Stimulated activated memory B cell treated with anti-CD40 and anti-IgM and Interleukin-4, amounts not matched to agents 10 μg/mL and 1 μg/mL and 100 μg/mL, for 72 hours (primary cell): ENCODE results near the gene UCKL1.

Source experiments
- ATAC-seq: fragments of 150-1000 bp; cut with Tn5 transposase; 2 replicates; pipeline ENCODE4 v1.10.0; 2021
- H3K27ac Mint-ChIP-seq: one replicate; pipeline ENCODE4 v1.8.0; 2022; ENCODE audit warnings: mild to moderate bottlenecking, mixed read lengths
- H3K27me3 Mint-ChIP-seq: one replicate; pipeline ENCODE4 v1.8.0; 2022; ENCODE audit warnings: mixed read lengths
- H3K36me3 Mint-ChIP-seq: one replicate; pipeline ENCODE4 v1.8.0; 2022; ENCODE audit warnings: mixed read lengths
- H3K4me1 Mint-ChIP-seq: one replicate; pipeline ENCODE4 v1.8.0; 2022; ENCODE audit warnings: mixed read lengths
- H3K4me3 Mint-ChIP-seq: one replicate; pipeline ENCODE4 v1.8.0; 2022; ENCODE audit warnings: mild to moderate bottlenecking, moderate library complexity, mixed read lengths
- H3K9me3 Mint-ChIP-seq: one replicate; pipeline ENCODE4 v1.8.0; 2022; ENCODE audit warnings: mixed read lengths

UCKL1 gene

DNA sequence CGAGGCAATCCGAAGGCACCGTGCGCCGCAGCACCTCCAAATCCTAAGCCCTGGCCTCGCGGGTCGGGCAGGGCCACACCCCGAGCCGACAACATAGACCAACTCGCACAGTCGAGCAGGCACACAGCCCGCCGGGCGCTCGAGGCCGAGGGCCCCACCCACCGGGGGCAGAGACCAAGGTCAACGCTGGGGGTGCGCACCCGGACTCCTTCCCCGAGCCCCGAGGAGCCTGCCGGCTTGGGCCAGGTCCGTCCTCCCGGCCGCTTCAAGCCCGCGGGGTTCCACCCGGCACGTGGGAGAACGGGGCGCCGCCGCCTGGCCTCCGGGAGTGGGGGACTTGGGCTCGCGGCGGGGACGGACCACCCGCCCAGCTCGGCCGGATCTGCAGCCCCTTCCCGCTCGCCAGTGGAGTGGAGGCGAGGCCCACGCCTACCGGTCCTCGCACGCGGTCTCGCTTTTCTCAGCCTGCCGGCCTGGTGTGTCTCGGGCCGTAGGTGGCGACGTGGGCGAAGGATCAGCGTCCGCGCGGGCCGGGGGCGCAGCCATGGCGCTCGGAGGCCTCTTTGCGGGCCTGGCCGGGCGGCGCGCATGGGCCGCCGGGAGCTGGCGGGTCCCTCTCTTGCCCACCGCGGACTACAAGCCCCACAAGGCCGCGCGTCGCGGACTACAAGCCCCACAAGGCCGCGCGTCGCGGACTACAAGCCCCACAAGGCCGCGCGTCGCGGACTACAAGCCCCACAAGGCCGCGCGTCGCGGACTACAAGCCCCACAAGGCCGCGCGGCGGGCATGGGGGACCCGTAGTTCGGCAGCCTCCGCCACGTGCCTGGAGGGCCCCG, at the start of gene UCKL1:
Gene UCKL1, minus strand, starts transcription at position 590 of the 837 bp plus-strand sequence. Its CDS starts 44 bp downstream, at position 546.
- Mint-ChIP-seq H3K36me3 (peaks cover 6% of the 10 kb centered on the region), H3K27ac (peak within 1 kb of the TSS; percentile 87), H3K27me3 (no peaks in the 10 kb centered on the region), H3K4me3 (peak within 1 kb of the TSS; percentile 87), H3K4me1 (peaks cover 66% of the 10 kb centered on the region), H3K9me3 (no peaks in the 10 kb centered on the region)
- ATAC-seq: peak; percentile 86

- Mint-ChIP-seq H3K9me3 (peaks cover 5% of the 10 kb centered on the region), H3K27me3 (no peaks in the 10 kb centered on the region), H3K4me1 (peaks cover 5% of the 10 kb centered on the region), H3K4me3 (no peak overlapping the region), H3K36me3 (peaks cover 59% of the 10 kb centered on the region), H3K27ac (no peak overlapping the region)
- no peak for ATAC-seq
These were observed 49.2 kb upstream of the UCKL1 start for GRCh38 chr20:64005394-64005793.

- peaks cover 5% of the 10 kb centered on the region for H3K4me1 Mint-ChIP-seq
- H3K27me3 Mint-ChIP-seq: no peaks in the 10 kb centered on the region
- H3K27ac Mint-ChIP-seq: no peak overlapping the region
- peaks cover 58% of the 10 kb centered on the region for H3K36me3 Mint-ChIP-seq
- no peak overlapping the region for H3K4me3 Mint-ChIP-seq
- no peak for ATAC-seq
- H3K9me3 Mint-ChIP-seq: no peaks in the 10 kb centered on the region
These were observed 47.9 kb upstream of the UCKL1 start for GRCh38 chr20:64003960-64004725.

DNA sequence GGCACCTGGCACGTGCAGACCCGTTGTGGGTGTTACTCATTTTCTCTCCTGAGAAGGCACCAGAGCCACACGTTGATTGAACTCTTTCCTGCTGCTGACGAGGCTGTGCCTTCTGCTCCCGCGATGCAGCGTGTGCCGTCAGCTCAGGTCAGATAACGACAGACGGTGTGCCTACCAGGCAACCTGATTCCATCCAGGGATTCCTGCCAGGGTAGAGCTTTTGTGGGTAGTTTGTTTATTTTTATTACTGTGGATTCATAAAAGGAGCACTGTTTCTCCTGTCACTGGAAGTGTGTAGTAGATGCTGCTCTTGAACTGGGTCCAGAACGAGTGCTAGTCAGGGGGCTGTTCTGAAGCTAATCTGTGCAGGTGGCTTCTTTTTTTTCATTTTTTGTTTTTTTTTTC, 45.4 kb upstream of the UCKL1 start:
- Mint-ChIP-seq H3K36me3 (peaks cover 52% of the 10 kb centered on the region), H3K4me3 (no peak overlapping the region), H3K27ac (no peak overlapping the region), H3K27me3 (no peaks in the 10 kb centered on the region), H3K4me1 (peaks cover 5% of the 10 kb centered on the region), H3K9me3 (no peaks in the 10 kb centered on the region)
- ATAC-seq: no peak

GRCh38 chr20:64000906-64001305, 44.7 kb upstream of the UCKL1 start:
- peaks cover 52% of the 10 kb centered on the region for H3K36me3 Mint-ChIP-seq
- peaks cover 5% of the 10 kb centered on the region for H3K4me1 Mint-ChIP-seq
- no peak overlapping the region for H3K27ac Mint-ChIP-seq
- H3K4me3 Mint-ChIP-seq: no peak overlapping the region
- no peaks in the 10 kb centered on the region for H3K27me3 Mint-ChIP-seq
- no peaks in the 10 kb centered on the region for H3K9me3 Mint-ChIP-seq
- ATAC-seq: no peak

DNA sequence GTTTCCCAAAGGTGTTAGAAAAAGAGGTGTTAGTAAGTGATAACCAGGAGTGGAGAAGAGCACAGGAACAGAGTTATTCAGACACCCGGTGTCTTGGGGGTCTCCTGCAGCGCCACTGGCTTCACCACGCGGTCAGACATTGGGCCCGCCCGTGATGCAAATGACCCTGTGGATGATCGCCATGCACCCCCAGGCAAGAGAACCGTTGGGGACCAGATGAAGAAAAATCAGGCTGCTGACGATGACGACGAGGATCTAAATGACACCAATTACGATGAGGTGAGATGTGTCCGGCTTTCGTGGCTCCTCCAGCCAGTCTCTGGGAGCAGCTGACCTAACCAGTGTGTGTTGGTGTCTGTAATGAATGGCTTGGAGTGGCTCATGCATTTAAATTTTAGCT, 26.7 kb upstream of the UCKL1 start:
- Mint-ChIP-seq H3K9me3 (no peaks in the 10 kb centered on the region), H3K4me3 (peak overlapping the region; percentile 3), H3K36me3 (peaks cover 34% of the 10 kb centered on the region), H3K27ac (peak overlapping the region; percentile 6), H3K27me3 (no peaks in the 10 kb centered on the region), H3K4me1 (peaks cover 41% of the 10 kb centered on the region)
- ATAC-seq: no peak

DNA sequence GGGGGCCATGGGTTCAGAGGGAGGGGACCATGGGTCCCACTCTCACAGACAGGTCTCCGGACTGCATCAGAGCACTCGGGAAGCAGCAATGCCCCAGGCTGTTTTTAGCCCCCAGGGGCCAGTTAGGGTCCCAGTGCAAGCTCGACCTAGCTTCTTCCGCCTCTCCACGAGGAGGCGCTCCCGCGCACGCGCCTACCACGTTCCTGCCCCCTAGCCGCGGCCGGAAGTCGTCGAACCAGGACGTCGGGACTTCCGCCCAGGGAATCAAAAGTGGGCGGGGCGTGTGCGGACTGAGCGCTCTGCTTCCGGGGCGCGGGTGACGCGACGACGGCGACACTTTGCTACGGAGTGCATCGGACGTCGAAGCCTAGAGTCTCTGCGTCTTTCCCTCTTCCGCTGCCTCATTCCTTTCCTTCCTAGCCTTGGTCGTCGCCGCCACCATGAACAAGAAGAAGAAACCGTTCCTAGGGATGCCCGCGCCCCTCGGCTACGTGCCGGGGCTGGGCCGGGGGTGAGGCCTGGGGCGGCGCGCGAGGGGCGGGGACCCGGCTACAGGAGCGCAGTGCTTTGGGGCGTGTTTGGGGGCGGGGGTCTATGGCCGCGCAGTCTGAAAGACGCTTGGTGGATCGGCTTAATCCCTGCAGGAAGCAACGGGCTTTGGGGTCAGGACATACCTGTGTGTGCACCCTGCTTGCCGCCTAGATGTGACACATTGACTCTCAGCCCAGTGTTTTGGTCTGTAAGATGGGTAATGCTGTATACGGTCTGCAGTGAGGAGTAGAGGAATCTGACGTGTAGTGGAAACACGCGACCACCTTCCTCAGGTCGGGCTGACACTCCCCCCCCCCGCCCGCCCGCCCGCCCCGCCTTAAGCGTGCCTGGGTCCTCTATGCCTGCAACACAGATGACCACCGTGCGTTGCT, 24.9 kb upstream of the UCKL1 start, which contains the start of gene PRPF6:
Gene PRPF6, plus strand, starts transcription at position 327 of the 923 bp plus-strand sequence. Its CDS starts 114 bp downstream, at position 441.
- Mint-ChIP-seq H3K27ac (peak within 1 kb of the TSS; percentile 84), H3K36me3 (peaks cover 43% of the 10 kb centered on the region), H3K9me3 (no peaks in the 10 kb centered on the region), H3K27me3 (no peaks in the 10 kb centered on the region), H3K4me1 (peaks cover 55% of the 10 kb centered on the region), H3K4me3 (peak within 1 kb of the TSS; percentile 85)
- ATAC-seq: peak; percentile 81

- peaks cover 55% of the 10 kb centered on the region for H3K4me1 Mint-ChIP-seq
- H3K4me3 Mint-ChIP-seq: peak overlapping the region; percentile 85
- no peaks in the 10 kb centered on the region for H3K9me3 Mint-ChIP-seq
- peaks cover 39% of the 10 kb centered on the region for H3K36me3 Mint-ChIP-seq
- no peaks in the 10 kb centered on the region for H3K27me3 Mint-ChIP-seq
- H3K27ac Mint-ChIP-seq: peak overlapping the region; percentile 84
- peak; percentile 49 for ATAC-seq
These were observed 24.1 kb upstream of the UCKL1 start for GRCh38 chr20:63980317-63980805.

DNA sequence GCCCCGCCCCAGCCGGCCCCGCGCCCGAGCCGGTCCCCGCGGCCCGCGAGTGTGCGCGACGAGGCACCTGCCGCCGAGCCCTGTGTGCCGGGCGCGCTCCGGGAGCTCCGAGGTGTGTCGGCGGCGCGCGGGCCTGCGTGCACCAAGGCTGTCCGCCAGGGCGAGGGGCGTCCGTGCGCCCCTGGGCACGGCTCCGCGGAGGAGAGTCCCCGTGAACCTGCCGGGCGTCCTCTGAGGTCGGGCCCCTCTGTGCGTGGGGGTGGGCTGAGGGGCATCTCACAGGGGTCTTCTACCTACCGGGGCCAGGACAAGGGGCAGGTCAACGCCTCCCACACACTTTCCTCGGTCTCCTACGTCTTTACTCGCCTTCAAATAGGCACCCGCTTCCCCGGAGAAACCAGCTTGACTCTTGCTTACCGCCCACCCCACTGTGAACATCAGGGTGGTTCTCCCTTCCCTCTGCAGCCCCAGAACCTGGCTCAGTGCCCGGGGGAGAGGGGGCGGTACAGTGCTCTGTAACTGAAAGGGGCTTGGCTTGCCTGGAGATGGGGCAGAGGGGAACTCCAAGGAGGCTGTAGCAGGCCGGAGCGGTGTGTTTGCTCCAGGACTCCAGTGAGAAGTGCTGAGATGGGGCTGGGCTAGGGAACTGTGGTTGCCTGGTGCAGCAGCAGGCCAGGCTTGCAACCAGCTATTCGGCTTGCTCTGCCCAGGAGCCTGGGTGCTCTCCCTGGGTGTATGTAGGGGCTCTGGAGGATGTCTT, 23.5 kb upstream of the UCKL1 start, which contains the start of gene SAMD10:
Gene SAMD10, minus strand, starts transcription at position 86 of the 760 bp plus-strand sequence. CDS start 175 bp downstream, outside the sequence.
- no peaks in the 10 kb centered on the region for H3K9me3 Mint-ChIP-seq
- no peaks in the 10 kb centered on the region for H3K27me3 Mint-ChIP-seq
- H3K4me1 Mint-ChIP-seq: peaks cover 55% of the 10 kb centered on the region
- peak; percentile 75 for ATAC-seq
- H3K36me3 Mint-ChIP-seq: peaks cover 39% of the 10 kb centered on the region
- H3K27ac Mint-ChIP-seq: peak within 1 kb of the TSS; percentile 84
- peak within 1 kb of the TSS; percentile 86 for H3K4me3 Mint-ChIP-seq

DNA sequence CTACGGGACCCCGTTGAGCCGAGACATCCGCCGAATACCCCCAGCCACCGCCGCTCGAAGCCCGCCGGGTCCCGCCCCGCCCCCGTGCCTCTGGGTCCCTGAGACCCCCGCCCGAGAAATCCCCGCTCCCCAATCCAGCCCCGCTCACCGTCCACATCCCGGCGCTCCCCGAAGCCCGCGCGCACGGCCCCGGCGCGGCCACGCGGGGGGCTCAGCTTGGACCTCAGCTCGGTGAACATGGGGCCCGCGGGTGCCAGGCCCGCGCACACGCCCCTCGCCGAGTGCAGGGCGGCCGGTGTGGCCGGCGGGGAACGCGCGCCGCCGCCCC, 23.0 kb upstream of the UCKL1 start:
- H3K4me1 Mint-ChIP-seq: peaks cover 55% of the 10 kb centered on the region
- peak overlapping the region; percentile 86 for H3K4me3 Mint-ChIP-seq
- no peaks in the 10 kb centered on the region for H3K9me3 Mint-ChIP-seq
- peak overlapping the region; percentile 84 for H3K27ac Mint-ChIP-seq
- no peak for ATAC-seq
- H3K27me3 Mint-ChIP-seq: no peaks in the 10 kb centered on the region
- peaks cover 38% of the 10 kb centered on the region for H3K36me3 Mint-ChIP-seq

GRCh38 chr20:63978319-63979228, 22.4 kb upstream of the UCKL1 start:
- peak; percentile 61 for ATAC-seq
- H3K4me1 Mint-ChIP-seq: peaks cover 62% of the 10 kb centered on the region
- peaks cover 44% of the 10 kb centered on the region for H3K36me3 Mint-ChIP-seq
- H3K4me3 Mint-ChIP-seq: peak overlapping the region; percentile 86
- no peaks in the 10 kb centered on the region for H3K27me3 Mint-ChIP-seq
- no peaks in the 10 kb centered on the region for H3K9me3 Mint-ChIP-seq
- H3K27ac Mint-ChIP-seq: peak overlapping the region; percentile 84

- H3K27me3 Mint-ChIP-seq: no peaks in the 10 kb centered on the region
- H3K4me3 Mint-ChIP-seq: peak overlapping the region; percentile 86
- peaks cover 60% of the 10 kb centered on the region for H3K4me1 Mint-ChIP-seq
- no peaks in the 10 kb centered on the region for H3K9me3 Mint-ChIP-seq
- peaks cover 38% of the 10 kb centered on the region for H3K36me3 Mint-ChIP-seq
- no peak for ATAC-seq
- peak overlapping the region; percentile 84 for H3K27ac Mint-ChIP-seq
These were observed 21.6 kb upstream of the UCKL1 start for GRCh38 chr20:63977739-63978276.
